ENCODE data around the gene PHRF1.

Gene PHRF1

GRCh38 chr11:545171-545570 is 31.1 kb upstream of the PHRF1 start:
- no peak overlapping the region for H3K4me3 ChIP-seq (ENCODE audit: low read length)
- H3K36me3 ChIP-seq (ENCODE audit: control insufficient read depth, insufficient read depth, low read length) = no peaks in the 10 kb centered on the region
- no peak overlapping the region for H3K27ac ChIP-seq (ENCODE audit: low read depth, low read length)
- no peaks in the 10 kb centered on the region for H3K4me1 ChIP-seq (ENCODE audit: control insufficient read depth, insufficient read depth, low read length)
- H3K9ac ChIP-seq (ENCODE audit: low read length) = no peak overlapping the region
- no peaks in the 10 kb centered on the region for H3K27me3 ChIP-seq (ENCODE audit: control insufficient read depth, insufficient read depth, low read length)

- H3K27ac ChIP-seq (ENCODE audit: low read depth, low read length) = no peak overlapping the region
- no peak overlapping the region for H3K4me3 ChIP-seq (ENCODE audit: low read length)
- peaks cover 15% of the 10 kb centered on the region for H3K27me3 ChIP-seq (ENCODE audit: control insufficient read depth, insufficient read depth, low read length)
- H3K4me1 ChIP-seq (ENCODE audit: control insufficient read depth, insufficient read depth, low read length) = no peaks in the 10 kb centered on the region
- no peaks in the 10 kb centered on the region for H3K36me3 ChIP-seq (ENCODE audit: control insufficient read depth, insufficient read depth, low read length)
- H3K9ac ChIP-seq (ENCODE audit: low read length) = no peak overlapping the region
These were observed 27.3 kb upstream of the PHRF1 start for GRCh38 chr11:548700-549603.

- H3K27ac ChIP-seq (ENCODE audit: low read depth, low read length) = no peak overlapping the region
These were observed 26.1 kb upstream of the PHRF1 start for GRCh38 chr11:550021-550745.

GRCh38 chr11:550746-551085 is 25.6 kb upstream of the PHRF1 start:
- no peaks in the 10 kb centered on the region for H3K4me1 ChIP-seq (ENCODE audit: control insufficient read depth, insufficient read depth, low read length)
- H3K4me3 ChIP-seq (ENCODE audit: low read length) = no peak overlapping the region
- H3K9ac ChIP-seq (ENCODE audit: low read length) = no peak overlapping the region
- H3K36me3 ChIP-seq (ENCODE audit: control insufficient read depth, insufficient read depth, low read length) = no peaks in the 10 kb centered on the region
- no peak overlapping the region for H3K27ac ChIP-seq (ENCODE audit: low read depth, low read length)
- H3K27me3 ChIP-seq (ENCODE audit: control insufficient read depth, insufficient read depth, low read length) = peaks cover 21% of the 10 kb centered on the region

More at GRCh38 chr11:550021-550745, 26.1 kb upstream of the PHRF1 start:
- H3K4me1 ChIP-seq (ENCODE audit: control insufficient read depth, insufficient read depth, low read length) = no peaks in the 10 kb centered on the region
- peaks cover 21% of the 10 kb centered on the region for H3K27me3 ChIP-seq (ENCODE audit: control insufficient read depth, insufficient read depth, low read length)
- no peak overlapping the region for H3K9ac ChIP-seq (ENCODE audit: low read length)
- H3K4me3 ChIP-seq (ENCODE audit: low read length) = no peak overlapping the region
- no peaks in the 10 kb centered on the region for H3K36me3 ChIP-seq (ENCODE audit: control insufficient read depth, insufficient read depth, low read length)

GRCh38 chr11:551131-551530 is 25.1 kb upstream of the PHRF1 start:
- H3K36me3 ChIP-seq (ENCODE audit: control insufficient read depth, insufficient read depth, low read length) = no peaks in the 10 kb centered on the region
- no peak overlapping the region for H3K9ac ChIP-seq (ENCODE audit: low read length)
- H3K27ac ChIP-seq (ENCODE audit: low read depth, low read length) = no peak overlapping the region
- no peak overlapping the region for H3K4me3 ChIP-seq (ENCODE audit: low read length)
- H3K4me1 ChIP-seq (ENCODE audit: control insufficient read depth, insufficient read depth, low read length) = no peaks in the 10 kb centered on the region
- H3K27me3 ChIP-seq (ENCODE audit: control insufficient read depth, insufficient read depth, low read length) = peaks cover 23% of the 10 kb centered on the region

GRCh38 chr11:551596-551995 is 24.7 kb upstream of the PHRF1 start:
- Histone ChIP-seq H3K27me3 (ENCODE audit: control insufficient read depth, insufficient read depth, low read length) (peaks cover 28% of the 10 kb centered on the region), H3K9ac (ENCODE audit: low read length) (no peak overlapping the region), H3K36me3 (ENCODE audit: control insufficient read depth, insufficient read depth, low read length) (no peaks in the 10 kb centered on the region), H3K4me1 (ENCODE audit: control insufficient read depth, insufficient read depth, low read length) (no peaks in the 10 kb centered on the region), H3K27ac (ENCODE audit: low read depth, low read length) (no peak overlapping the region), H3K4me3 (ENCODE audit: low read length) (no peak overlapping the region)

- Histone ChIP-seq H3K4me1 (ENCODE audit: control insufficient read depth, insufficient read depth, low read length) (no peaks in the 10 kb centered on the region), H3K27me3 (ENCODE audit: control insufficient read depth, insufficient read depth, low read length) (peaks cover 33% of the 10 kb centered on the region), H3K27ac (ENCODE audit: low read depth, low read length) (no peak overlapping the region), H3K4me3 (ENCODE audit: low read length) (no peak overlapping the region), H3K36me3 (ENCODE audit: control insufficient read depth, insufficient read depth, low read length) (no peaks in the 10 kb centered on the region), H3K9ac (ENCODE audit: low read length) (no peak overlapping the region)
These were observed 22.9 kb upstream of the PHRF1 start for GRCh38 chr11:553083-553987.

- no peak overlapping the region for H3K27ac ChIP-seq (ENCODE audit: low read depth, low read length)
- H3K4me1 ChIP-seq (ENCODE audit: control insufficient read depth, insufficient read depth, low read length) = no peaks in the 10 kb centered on the region
- no peak overlapping the region for H3K4me3 ChIP-seq (ENCODE audit: low read length)
- peaks cover 33% of the 10 kb centered on the region for H3K27me3 ChIP-seq (ENCODE audit: control insufficient read depth, insufficient read depth, low read length)
- no peaks in the 10 kb centered on the region for H3K36me3 ChIP-seq (ENCODE audit: control insufficient read depth, insufficient read depth, low read length)
- no peak overlapping the region for H3K9ac ChIP-seq (ENCODE audit: low read length)
These were observed 22.3 kb upstream of the PHRF1 start for GRCh38 chr11:553988-554340.

GRCh38 chr11:554428-555226 is 21.6 kb upstream of the PHRF1 start:
- no peak overlapping the region for H3K27ac ChIP-seq (ENCODE audit: low read depth, low read length)
- no peaks in the 10 kb centered on the region for H3K4me1 ChIP-seq (ENCODE audit: control insufficient read depth, insufficient read depth, low read length)
- no peaks in the 10 kb centered on the region for H3K36me3 ChIP-seq (ENCODE audit: control insufficient read depth, insufficient read depth, low read length)
- peaks cover 33% of the 10 kb centered on the region for H3K27me3 ChIP-seq (ENCODE audit: control insufficient read depth, insufficient read depth, low read length)
- peak overlapping the region; percentile 36 for H3K4me3 ChIP-seq (ENCODE audit: low read length)
- no peak overlapping the region for H3K9ac ChIP-seq (ENCODE audit: low read length)

GRCh38 chr11:555227-555779 is 21.0 kb upstream of the PHRF1 start:
- peak overlapping the region; percentile 36 for H3K4me3 ChIP-seq (ENCODE audit: low read length)
- no peak overlapping the region for H3K9ac ChIP-seq (ENCODE audit: low read length)
- H3K27me3 ChIP-seq (ENCODE audit: control insufficient read depth, insufficient read depth, low read length) = peaks cover 33% of the 10 kb centered on the region
- H3K36me3 ChIP-seq (ENCODE audit: control insufficient read depth, insufficient read depth, low read length) = no peaks in the 10 kb centered on the region
- H3K27ac ChIP-seq (ENCODE audit: low read depth, low read length) = no peak overlapping the region
- H3K4me1 ChIP-seq (ENCODE audit: control insufficient read depth, insufficient read depth, low read length) = peaks cover 2% of the 10 kb centered on the region

- peaks cover 2% of the 10 kb centered on the region for H3K4me1 ChIP-seq (ENCODE audit: control insufficient read depth, insufficient read depth, low read length)
- no peak overlapping the region for H3K4me3 ChIP-seq (ENCODE audit: low read length)
- no peak overlapping the region for H3K9ac ChIP-seq (ENCODE audit: low read length)
- peaks cover 33% of the 10 kb centered on the region for H3K27me3 ChIP-seq (ENCODE audit: control insufficient read depth, insufficient read depth, low read length)
- no peak overlapping the region for H3K27ac ChIP-seq (ENCODE audit: low read depth, low read length)
- H3K36me3 ChIP-seq (ENCODE audit: control insufficient read depth, insufficient read depth, low read length) = no peaks in the 10 kb centered on the region
These were observed 20.2 kb upstream of the PHRF1 start for GRCh38 chr11:555780-556661.

Measured in rectal smooth muscle tissue (tissue), 1 donor.